GM19397 (cell line): ENCODE results near the gene HRK.

Experiments used
- ATAC-seq: cut with Tn5 transposase; IDR thresholded peaks from one replicate; pipeline ENCODE4 v1.9.1; 2021; ENCODE audit warnings: mild to moderate bottlenecking, moderate library complexity; ENCODE audit not compliant: unreplicated experiment

Gene HRK

DNA sequence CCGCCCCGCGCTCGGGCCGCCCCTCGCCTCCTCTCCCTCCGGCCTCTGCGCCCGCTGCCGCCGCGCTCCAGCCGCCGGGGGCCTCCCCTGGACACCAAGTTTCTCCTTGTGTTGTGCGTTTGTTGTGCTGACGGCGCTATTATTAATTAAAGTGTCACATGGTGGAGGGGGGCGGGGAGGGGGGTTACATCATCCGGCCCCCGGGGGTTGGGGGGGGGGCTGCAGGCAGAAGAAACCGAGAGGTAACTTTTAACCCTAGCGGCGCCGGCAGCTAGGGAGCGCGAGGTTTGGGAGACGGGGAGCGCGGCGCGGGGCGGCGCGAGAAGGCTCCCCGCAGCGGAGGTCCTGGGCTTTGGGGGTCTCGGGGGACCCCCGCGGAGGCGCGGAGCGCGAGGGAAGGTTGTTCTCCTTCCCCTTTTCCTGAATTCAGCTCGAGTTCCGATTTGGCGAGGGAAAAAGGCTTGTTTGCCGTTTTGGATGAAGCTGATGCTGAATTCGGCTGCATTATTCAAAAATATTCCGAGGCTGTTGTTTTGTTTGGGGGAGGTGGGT, at the start of gene HRK:
TSS of gene HRK (minus strand) at position 117 of the 552 bp plus-strand sequence. CDS start 134 bp downstream, outside the sequence.
- no peak for ATAC-seq

GRCh38 chr12:116929885-116930284, 48.6 kb upstream of the HRK start:
- ATAC-seq, result no peak

DNA sequence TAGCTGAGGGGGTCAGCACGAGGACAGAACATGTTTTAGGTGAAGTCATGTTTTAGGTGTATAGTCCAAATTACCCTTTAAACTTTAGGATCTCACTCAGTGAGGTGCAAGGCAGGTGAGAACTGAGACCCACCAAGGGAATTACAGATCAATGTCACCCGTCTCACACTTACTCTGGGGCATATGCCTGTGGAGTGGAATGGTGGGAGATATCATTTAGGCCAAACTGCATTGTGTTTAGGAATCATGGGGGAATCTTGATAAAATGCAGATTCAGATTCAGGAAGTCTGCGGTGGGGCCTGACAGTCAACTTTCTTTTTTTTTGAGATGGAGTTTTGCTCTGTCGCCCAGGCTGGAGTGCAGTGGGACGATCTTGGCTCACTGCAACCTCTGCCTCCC, 47.3 kb upstream of the HRK start:
- ATAC-seq, result no peak

DNA sequence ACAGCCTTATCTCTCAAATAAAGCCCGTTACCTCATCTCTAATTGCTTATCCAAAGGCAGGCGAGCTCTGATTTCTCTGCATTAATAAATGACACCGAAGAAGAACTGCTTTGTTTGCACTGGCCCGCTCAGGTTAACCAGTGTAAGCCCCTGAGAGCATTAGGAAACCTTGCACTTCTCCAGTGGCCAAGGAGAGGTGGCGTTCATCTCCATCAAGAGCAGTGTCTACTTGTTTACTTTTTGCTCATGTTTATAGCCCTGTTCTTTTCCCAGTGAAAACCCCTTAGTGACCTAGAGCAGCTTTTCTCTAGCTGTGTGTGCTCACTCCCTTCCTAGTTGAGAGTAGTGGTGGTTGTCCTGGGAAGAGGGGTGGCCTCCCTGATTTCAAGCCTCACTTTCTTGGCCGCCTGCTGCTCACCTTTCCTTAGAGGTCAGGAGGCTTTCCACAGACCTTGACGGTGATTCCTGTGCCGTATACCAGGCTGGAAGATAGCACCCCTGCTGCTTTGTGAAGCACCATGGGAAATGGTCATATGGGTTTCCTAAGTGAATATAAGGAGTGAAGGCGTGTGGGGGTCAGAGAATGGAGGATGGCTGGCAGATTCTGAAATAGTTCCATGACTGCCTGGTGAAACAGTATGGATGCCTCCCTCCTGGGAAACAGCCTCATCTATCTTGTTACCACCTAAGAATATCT, 46.2 kb upstream of the HRK start:
- no peak for ATAC-seq

DNA sequence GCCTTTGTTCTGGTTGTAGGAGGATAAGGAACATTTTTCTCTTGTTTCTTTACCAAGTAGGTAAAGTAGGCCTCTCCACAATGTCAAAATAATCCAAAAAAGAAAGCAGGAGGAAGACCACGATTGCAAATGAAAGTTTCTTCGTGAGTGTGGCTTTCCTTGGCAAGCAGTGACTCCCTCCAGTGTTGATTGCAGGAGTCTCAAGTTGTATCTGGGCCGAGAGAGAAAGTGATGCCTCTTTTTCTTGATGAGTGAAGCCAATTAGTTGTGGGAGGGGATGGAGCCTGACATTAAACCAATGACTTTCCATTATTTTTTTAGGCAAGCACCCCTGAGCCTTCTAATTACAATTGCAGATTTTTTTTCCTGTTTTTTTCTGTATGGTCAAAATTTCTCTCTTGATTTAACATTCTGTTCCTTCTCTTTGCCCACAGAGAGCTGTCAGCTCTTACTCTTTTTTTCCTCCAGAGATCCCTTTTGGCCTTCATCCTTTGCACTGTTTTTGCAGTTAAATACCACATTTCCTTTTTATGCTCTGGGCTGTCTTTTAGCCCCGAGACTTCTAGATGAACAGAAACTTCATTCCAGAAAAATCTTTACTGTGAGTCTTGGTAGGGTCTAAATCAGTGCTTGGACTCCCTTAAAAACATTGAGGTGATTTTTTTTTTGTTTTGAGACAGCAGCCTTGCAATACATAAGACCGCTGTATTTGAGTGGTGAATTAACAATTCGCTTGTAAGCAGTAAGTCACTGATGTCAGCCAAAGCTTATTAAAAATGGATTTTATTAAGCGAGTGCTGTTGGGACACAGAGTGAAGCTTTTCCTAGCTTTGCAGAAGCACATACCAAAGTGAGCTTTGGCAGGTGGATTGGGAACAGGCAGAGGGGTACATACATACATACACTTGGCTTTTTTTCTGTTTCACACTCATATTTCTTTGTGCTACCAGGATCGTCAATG, 45.3 kb upstream of the HRK start:
- ATAC-seq, result no peak

- ATAC-seq, result peak; percentile 73
Observed at GRCh38 chr12:116924558-116925453, 43.6 kb upstream of the HRK start.

GRCh38 chr12:116922194-116922897, 41.1 kb upstream of the HRK start:
- peak; percentile 31 for ATAC-seq

GRCh38 chr12:116920939-116921338, 39.7 kb upstream of the HRK start:
- no peak for ATAC-seq

DNA sequence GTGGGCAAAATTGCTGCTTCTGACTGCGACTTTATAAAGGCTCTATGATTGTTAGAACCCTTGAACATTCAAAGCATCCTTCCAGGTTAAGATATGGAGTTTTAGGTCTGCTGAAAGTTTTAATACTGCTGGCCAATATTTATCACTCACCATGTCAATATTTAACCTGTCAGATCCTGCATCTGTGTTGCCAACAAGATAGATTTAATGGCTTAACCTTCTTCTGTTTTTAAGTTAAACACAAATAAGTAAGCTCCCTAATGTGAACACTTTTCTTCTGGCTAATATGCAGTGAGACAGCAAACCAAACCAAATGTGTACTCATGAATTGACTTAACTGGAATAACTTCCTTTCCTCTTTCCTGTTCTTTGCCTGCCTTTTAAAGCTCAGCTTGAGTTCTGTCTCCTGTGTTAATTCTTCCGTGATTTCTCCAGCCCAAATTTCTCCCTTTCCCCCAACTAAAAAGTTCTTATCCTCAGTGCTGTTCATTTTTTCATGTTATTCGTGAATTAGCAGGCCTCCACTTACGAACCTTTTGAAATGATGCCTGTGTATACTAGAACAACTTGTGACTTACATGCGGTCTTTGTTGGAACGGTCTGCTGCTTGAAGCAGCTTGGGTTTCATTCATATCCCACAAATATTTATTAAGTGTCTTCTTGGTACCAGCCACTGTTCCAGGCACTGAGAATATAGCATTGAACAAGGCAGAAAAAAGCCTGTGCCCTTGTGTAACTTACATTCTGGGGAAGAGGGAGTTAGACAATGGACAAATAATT, 38.7 kb upstream of the HRK start:
- ATAC-seq, result no peak

DNA sequence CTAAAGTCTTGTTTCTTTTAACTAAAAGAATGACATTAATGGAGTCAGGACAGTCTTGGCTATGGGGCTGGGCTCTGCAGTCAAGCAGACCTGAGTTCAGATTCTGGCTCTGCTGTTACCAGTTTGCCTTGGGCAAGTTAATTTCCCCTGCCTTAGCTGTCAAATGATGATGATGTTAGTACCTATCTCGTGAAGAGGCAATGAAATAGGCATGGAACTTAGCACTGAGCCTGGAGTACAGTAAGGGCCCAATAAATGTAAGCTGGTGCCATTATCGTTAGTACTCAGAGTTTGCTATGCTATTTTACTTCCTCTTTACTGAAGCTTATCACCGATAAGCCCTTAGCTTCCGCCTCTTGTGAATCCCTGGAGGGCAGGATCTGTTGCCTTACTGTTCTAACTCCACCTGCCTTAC, 38.0 kb upstream of the HRK start:
- ATAC-seq, result no peak

DNA sequence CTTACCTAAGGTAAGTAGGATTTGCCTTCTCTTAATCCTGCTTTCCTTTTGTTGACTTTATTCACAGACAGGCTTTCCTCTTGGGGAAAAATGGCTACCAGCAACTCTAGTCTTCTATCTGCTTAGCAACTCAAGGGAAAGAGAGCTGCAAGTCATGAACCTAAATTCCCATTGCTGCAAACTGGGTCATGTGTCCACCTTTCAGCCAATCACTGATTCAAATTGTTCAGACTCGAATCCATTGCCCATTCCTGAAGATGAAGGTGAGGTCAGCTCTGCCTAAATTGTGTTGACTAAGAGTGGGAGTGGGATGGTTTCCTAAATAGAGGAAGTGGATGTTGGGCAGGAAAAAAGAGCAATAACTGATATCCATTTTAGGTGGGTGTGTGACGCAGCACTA, 37.2 kb upstream of the HRK start:
- no peak for ATAC-seq

DNA sequence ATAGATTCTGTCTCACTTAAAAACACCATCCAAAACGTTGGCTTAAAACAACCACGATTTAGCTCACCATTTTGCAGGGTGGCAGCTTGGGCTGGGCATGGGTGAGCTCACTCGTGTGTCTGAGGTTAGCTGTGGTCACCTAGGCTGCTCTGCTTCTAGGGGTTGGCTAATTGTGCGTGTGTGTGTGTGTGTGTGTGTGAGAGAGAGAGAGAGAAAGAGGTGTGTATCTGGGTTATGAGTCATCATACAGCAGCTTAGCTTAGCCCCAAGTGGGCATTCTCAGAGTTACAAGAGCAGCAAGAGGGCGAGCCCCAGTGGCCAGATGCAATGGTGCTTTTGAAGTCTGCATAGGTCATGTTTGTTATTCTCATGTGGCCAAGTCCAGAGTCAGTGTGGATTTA, 35.5 kb upstream of the HRK start:
- peak; percentile 55 for ATAC-seq

DNA sequence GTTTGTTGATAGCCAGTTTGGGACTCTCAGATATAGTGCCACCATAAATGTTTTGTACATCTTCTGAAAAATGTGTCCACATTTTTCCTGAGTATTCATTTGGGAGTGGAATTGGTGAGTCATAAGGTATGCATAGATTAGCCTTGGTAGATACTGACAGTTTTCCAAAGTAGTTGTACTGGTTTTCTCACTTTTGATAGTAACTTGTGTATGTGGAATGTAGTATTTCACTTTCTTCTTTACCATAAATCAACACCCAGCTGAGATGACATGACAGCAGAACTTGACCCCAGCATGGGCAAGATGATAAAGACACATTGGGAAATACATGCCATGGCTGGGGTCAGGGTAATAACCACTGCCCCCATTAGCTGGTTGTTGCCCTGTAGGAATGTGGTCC, 34.9 kb upstream of the HRK start:
- ATAC-seq, result no peak

DNA sequence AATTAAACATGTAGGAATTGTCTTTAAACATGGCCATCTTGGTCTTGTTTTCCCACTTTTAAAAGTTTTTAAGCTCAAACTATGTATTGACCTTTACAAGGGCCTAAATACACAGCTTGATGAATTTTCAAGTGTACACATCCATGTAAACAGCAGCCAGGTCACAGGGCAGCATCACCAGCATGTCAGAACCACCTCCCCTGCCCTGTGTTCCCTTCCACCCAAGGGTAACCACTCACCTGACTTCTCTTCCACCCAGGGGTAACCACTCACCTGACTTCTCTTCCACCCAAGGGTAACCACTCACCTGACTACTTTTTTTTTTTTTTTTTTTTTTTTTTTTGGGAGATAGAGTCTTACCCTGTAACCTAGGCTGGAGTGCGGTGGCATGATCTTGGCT, 34.1 kb upstream of the HRK start:
- no peak for ATAC-seq

GRCh38 chr12:116910645-116911451, 29.6 kb upstream of the HRK start, which contains the start of gene FBXW8:
Gene FBXW8 (plus strand): TSS chr12:116910950. CDS start chr12:116911038, 88 bp downstream.
- ATAC-seq, result peak; percentile 94

- ATAC-seq, result no peak
Observed at GRCh38 chr12:116910280-116910644, 29.0 kb upstream of the HRK start.

GRCh38 chr12:116906285-116906684, 25.0 kb upstream of the HRK start:
- ATAC-seq, result no peak

DNA sequence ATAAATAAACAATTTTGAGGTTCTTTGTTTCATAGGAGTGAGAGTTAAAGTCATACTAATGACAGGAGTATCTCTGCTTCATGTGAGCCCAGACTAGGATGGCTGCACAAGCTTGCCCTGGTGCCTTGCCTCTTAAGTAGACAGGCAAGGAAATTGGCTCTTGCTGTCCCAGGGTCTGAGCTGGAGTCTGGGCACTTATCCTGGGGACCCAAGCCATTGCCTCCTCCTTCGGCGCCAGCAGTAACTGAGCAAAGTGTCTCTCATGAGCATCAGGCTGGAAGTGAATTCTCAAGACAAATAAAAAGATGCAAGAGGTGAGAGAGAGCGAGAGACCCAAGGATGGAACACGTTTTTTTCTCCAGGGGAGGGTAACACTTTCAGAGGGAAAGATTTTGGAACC, 22.6 kb upstream of the HRK start:
- no peak for ATAC-seq
